H1 (cell line): ENCODE results near the gene SPARCL1. TPM values are rescaled to one million over a fixed set of nuclear protein-coding genes. Genes with fewer than 3 reads are reported as not detected.

Source experiments
- CTCF ChIA-PET: fragments of 300-600 bp; sonication (Branson Sonifier 250); formaldehyde crosslinking; loops from one replicate; lab custom pipeline; 2021; ENCODE audit not compliant: partially characterized antibody; lab: Charles Lee
- POLR2A ChIA-PET: fragments of 300-600 bp; sonication (Branson Sonifier 250); formaldehyde crosslinking; loops from one replicate; lab custom pipeline; 2021; ENCODE audit warnings: inconsistent platforms; ENCODE audit not compliant: partially characterized antibody; lab: Charles Lee
- DNase-seq, 2 experiments: peaks; one replicate each; pipeline versions ENCODE4 v3.0.0 to v3.0.0-alpha.2; 2010 to 2022; ENCODE audit warnings: low spot score in 2 of 2, low read depth in 1 of 2, mixed read lengths in 1 of 2
- FAIRE-seq: peaks from 2 replicates; lab custom pipeline; 2011; peaks lifted over from hg19 to GRCh38; lab: Jason Lieb, UNC
- H2AFZ ChIP-seq: 2 replicates; pipeline ENCODE4 v1.8.1; 2012; ENCODE audit warnings: low read length, inconsistent platforms
- H2AK5ac ChIP-seq: 2 replicates; pipeline ENCODE4 v1.6.1; 2013; ENCODE audit warnings: low read depth, low read length
- H2BK120ac ChIP-seq: replicated peaks from 2 replicates; pipeline ENCODE3; 2013; ENCODE audit warnings: low read depth, low read length, inconsistent platforms
- H2BK12ac ChIP-seq: 2 replicates; pipeline ENCODE4 v1.6.1; 2013; ENCODE audit warnings: low read depth, low read length
- H2BK15ac ChIP-seq: 2 replicates; pipeline ENCODE4 v1.6.1; 2013; ENCODE audit warnings: low read length
- H2BK20ac ChIP-seq: 2 replicates; pipeline ENCODE4 v1.6.1; 2013; ENCODE audit warnings: low read length
- H2BK5ac ChIP-seq: 2 replicates; pipeline ENCODE4 v1.6.1; 2013; ENCODE audit warnings: low read depth, low read length
- H3K14ac ChIP-seq: 2 replicates; pipeline ENCODE4 v1.6.1; 2013; ENCODE audit warnings: inconsistent platforms; ENCODE audit not compliant: insufficient read length
- H3K18ac ChIP-seq: 2 replicates; pipeline ENCODE4 v1.6.1; 2013; ENCODE audit warnings: low read length; ENCODE audit errors: extremely low read depth
- H3K23ac ChIP-seq: 2 replicates; pipeline ENCODE4 v1.6.1; 2013; ENCODE audit warnings: inconsistent platforms; ENCODE audit not compliant: insufficient read length
- H3K23me2 ChIP-seq: 2 replicates; pipeline ENCODE4 v1.6.1; 2013; ENCODE audit warnings: low read depth, low read length
- H3K27ac ChIP-seq: 2 replicates; pipeline ENCODE4 v1.6.1; 2011; ENCODE audit warnings: low read depth, low read length, inconsistent platforms
- H3K27me3 ChIP-seq, 4 experiments: replicated peaks in 1 of 4; 1 replicate in 1 of 4; 2 replicates in 3 of 4; pipeline versions ENCODE4 v1.6.1 to v1.8.1; 2011 to 2013; ENCODE audit warnings: low read length in 3 of 4, mild to moderate bottlenecking in 3 of 4, inconsistent platforms in 2 of 4, mixed read lengths in 2 of 4, moderate library complexity in 1 of 4; ENCODE audit not compliant: control insufficient read depth in 3 of 4, insufficient read depth in 3 of 4; ENCODE audit errors: extremely low read depth in 1 of 4
- H3K36me3 ChIP-seq, 4 experiments: 2 replicates each; pipeline versions ENCODE4 v1.6.1 to v1.8.1; 2011 to 2013; ENCODE audit warnings: mild to moderate bottlenecking in 4 of 4, low read length in 3 of 4, moderate library complexity in 2 of 4, control low read depth in 1 of 4, inconsistent platforms in 1 of 4; ENCODE audit not compliant: insufficient read depth in 4 of 4, control insufficient read depth in 2 of 4
- H3K4ac ChIP-seq: replicated peaks from 2 replicates; pipeline ENCODE3; 2013; ENCODE audit warnings: low read length, low read depth, mixed read lengths, inconsistent platforms; ENCODE audit not compliant: insufficient read length
- H3K4me1 ChIP-seq, 4 experiments: replicated peaks in 1 of 4; 1 replicate in 1 of 4; 2 replicates in 3 of 4; pipeline versions ENCODE4 v1.6.1 to v1.8.1; 2011 to 2013; ENCODE audit warnings: low read length in 3 of 4, inconsistent platforms in 2 of 4, mixed read lengths in 1 of 4; ENCODE audit not compliant: insufficient read depth in 4 of 4, control insufficient read depth in 3 of 4
- H3K4me2 ChIP-seq, 2 experiments: 2 replicates each; pipeline versions ENCODE4 v1.6.1 to v1.8.1; 2011 to 2013; ENCODE audit warnings: low read depth in 2 of 2, low read length in 2 of 2, control low read depth in 1 of 2, inconsistent platforms in 1 of 2, mild to moderate bottlenecking in 1 of 2; ENCODE audit not compliant: insufficient read depth in 1 of 2
- H3K4me3 ChIP-seq, 4 experiments: fragments of 200-600, 300-600 bp in 1 of 4; sonication (generic), shearing (Covaris generic), sonication (Bioruptor Twin) in 1 of 4; 2 replicates each; pipeline versions ENCODE4 v1.5.1 to v1.8.1; 2011 to 2016; ENCODE audit warnings: low read length in 4 of 4, low read depth in 3 of 4, control low read depth in 2 of 4, inconsistent platforms in 2 of 4, mild to moderate bottlenecking in 2 of 4, mixed read lengths in 1 of 4, moderate library complexity in 1 of 4; ENCODE audit not compliant: insufficient read depth in 2 of 4; ENCODE audit errors: extremely low read depth in 1 of 4
- H3K56ac ChIP-seq: replicated peaks from 2 replicates; pipeline ENCODE3; 2013; ENCODE audit warnings: low read depth, mild to moderate bottlenecking, mixed read lengths, low read length, inconsistent platforms; ENCODE audit not compliant: insufficient read length
- H3K79me1 ChIP-seq: 2 replicates; pipeline ENCODE4 v1.6.1; 2013; ENCODE audit warnings: low read depth, low read length, control low read depth
- H3K79me2 ChIP-seq, 2 experiments: 2 replicates each; pipeline versions ENCODE4 v1.6.1 to v1.8.1; 2012 to 2013; ENCODE audit warnings: low read length in 2 of 2, mild to moderate bottlenecking in 2 of 2, inconsistent platforms in 1 of 2; ENCODE audit not compliant: insufficient read depth in 2 of 2, control insufficient read depth in 1 of 2
- H3K9ac ChIP-seq, 4 experiments: replicated peaks in 1 of 4; 1 replicate in 1 of 4; 2 replicates in 3 of 4; pipeline versions ENCODE4 v1.6.1 to v1.8.1; 2011 to 2013; ENCODE audit warnings: low read depth in 3 of 4, low read length in 3 of 4, control low read depth in 2 of 4, mild to moderate bottlenecking in 2 of 4, moderate library complexity in 2 of 4, inconsistent platforms in 1 of 4; ENCODE audit errors: extremely low read depth in 1 of 4
- H3K9me3 ChIP-seq, 2 experiments: 2 replicates each; pipeline versions ENCODE4 v1.6.1 to v1.8.1; 2012 to 2013; ENCODE audit warnings: mild to moderate bottlenecking in 2 of 2, moderate library complexity in 2 of 2, control low read depth in 1 of 2, inconsistent platforms in 1 of 2, low read depth in 1 of 2, low read length in 1 of 2, mixed read lengths in 1 of 2; ENCODE audit not compliant: insufficient read depth in 2 of 2
- H4K20me1 ChIP-seq, 2 experiments: replicated peaks in 1 of 2; 2 replicates each; pipeline versions ENCODE3 to v1.8.1; 2011 to 2013; ENCODE audit warnings: inconsistent platforms in 2 of 2, low read length in 2 of 2, mild to moderate bottlenecking in 1 of 2; ENCODE audit not compliant: insufficient read depth in 2 of 2, control insufficient read depth in 1 of 2
- H4K5ac ChIP-seq: 2 replicates; pipeline ENCODE4 v1.6.1; 2013; ENCODE audit warnings: low read length, low read depth, mixed read lengths, inconsistent platforms; ENCODE audit not compliant: insufficient read length
- H4K8ac ChIP-seq: 2 replicates; pipeline ENCODE4 v1.8.0; 2013; ENCODE audit warnings: mild to moderate bottlenecking, moderate library complexity, low read length, inconsistent platforms; ENCODE audit not compliant: insufficient read depth; ENCODE audit errors: extremely low read depth
- H4K91ac ChIP-seq: replicated peaks from 2 replicates; pipeline ENCODE3; 2013; ENCODE audit warnings: low read length, mixed read lengths, inconsistent platforms; ENCODE audit not compliant: insufficient read length
- CBX8 ChIP-seq: fragments of 300-800, 300-1000 bp; sonication (generic); IDR thresholded peaks from 2 replicates; pipeline ENCODE4 v1.7.1; 2016; ENCODE audit warnings: low read depth, low read length, borderline replicate concordance
- CEBPB ChIP-seq: IDR thresholded peaks from 2 replicates; pipeline ENCODE4 v1.6.1; 2012; ENCODE audit warnings: low read depth, low read length
- EP300 ChIP-seq, 2 experiments: IDR thresholded peaks; 1 replicate in 1 of 2; 2 replicates in 1 of 2; pipeline ENCODE4 v1.6.1; 2011 to 2012; ENCODE audit warnings: low read depth in 2 of 2, low read length in 2 of 2, mild to moderate bottlenecking in 2 of 2, borderline replicate concordance in 1 of 2, inconsistent platforms in 1 of 2, moderate library complexity in 1 of 2
- FOSL1 ChIP-seq: IDR thresholded peaks from 2 replicates; pipeline ENCODE4 v1.6.1; 2011; ENCODE audit warnings: mild to moderate bottlenecking, low read depth, low read length, moderate library complexity; ENCODE audit not compliant: insufficient read depth
- HDAC2 ChIP-seq, 2 experiments: fragments of 300-600 bp in 1 of 2; sonication (generic) in 1 of 2; IDR thresholded peaks; 2 replicates each; pipeline ENCODE4 v1.6.1; 2011 to 2012; ENCODE audit warnings: low read depth in 2 of 2, low read length in 2 of 2, mild to moderate bottlenecking in 2 of 2, moderate library complexity in 2 of 2, borderline replicate concordance in 1 of 2, inconsistent platforms in 1 of 2
- MAFK ChIP-seq: IDR thresholded peaks from 2 replicates; pipeline ENCODE4 v1.6.1; 2012; ENCODE audit warnings: low read depth, mild to moderate bottlenecking, improper control_type of control experiment, low read length
- RAD21 ChIP-seq, 2 experiments: IDR thresholded peaks in 1 of 2; conservative IDR thresholded peaks in 1 of 2; 2 replicates each; pipeline ENCODE4 v1.6.1; 2011; ENCODE audit warnings: low read depth in 2 of 2, low read length in 2 of 2, improper control_type of control experiment in 1 of 2, inconsistent platforms in 1 of 2, mild to moderate bottlenecking in 1 of 2, moderate library complexity in 1 of 2
- RNF2 ChIP-seq: fragments of 200-900, 300-1000 bp; sonication (generic); IDR thresholded peaks from 2 replicates; pipeline ENCODE4 v1.7.1; 2016; ENCODE audit warnings: borderline replicate concordance, low read depth, mild to moderate bottlenecking, antibody characterized with exemption, low read length; ENCODE audit not compliant: poor library complexity, severe bottlenecking; ENCODE audit errors: missing control alignments
- YY1 ChIP-seq: IDR thresholded peaks from 2 replicates; pipeline ENCODE4 v1.6.1; 2011; ENCODE audit warnings: low read depth, mild to moderate bottlenecking, low read length
- WGBS, 2 experiments: shearing (Covaris generic) in 1 of 2; methylation state at CpG; one replicate each; pipeline versions ENCODE4 v1.1.6 to v1.1.7; 2013 to 2015; ENCODE audit warnings: low lambda C conversion rate in 2 of 2, mixed read lengths in 2 of 2, inconsistent platforms in 1 of 2, low coverage in 1 of 2, missing lambda C conversion rate in 1 of 2; ENCODE audit not compliant: insufficient replicate concordance in 2 of 2, insufficient coverage in 1 of 2, insufficient read length in 1 of 2; ENCODE audit errors: extremely low coverage in 1 of 2, missing lambda C conversion rate in 1 of 2; 5-methylcytosine and 5-hydroxymethylcytosine counted together
- polyA plus RNA-seq, 7 experiments: library from polyadenylated mRNA; depleted of rRNA in 3 of 7; stranded (reverse) in 5 of 7; unstranded in 2 of 7; fragments of >200 nt in 5 of 7; fragments of 200-250 nt in 2 of 7; gene quantifications; 1 replicate in 5 of 7; 2 replicates in 1 of 7; 4 replicates in 1 of 7; pipeline versions ENCODE4 v1.2.1 to v1.2.3, GENCODE V29; 2011 to 2013; ENCODE audit warnings: missing spikeins in 2 of 7, mixed read lengths in 2 of 7
- total RNA-seq: library from RNA; stranded (reverse); fragmentation: NEBNext Ultra II Directional; extraction: Animal tissue kit (Norgen Biotek cat#: 25700); gene quantifications from 2 replicates; pipeline ENCODE4 v1.2.1, GENCODE V29; 2021

Gene SPARCL1
- total and polyA plus RNA-seq, 2 of the 8 experiments (the other 6 are each of a cell fraction or from before 2014, with no cell fraction given), result 0.48 to 0.51 TPM

- Histone ChIP-seq H3K4me1 (peaks cover 0 to 3% (median 0%) of the 10 kb centered on the region in 4 experiments; a peak in 1 of 7 replicates), H3K23ac (no peak overlapping the region), H2BK12ac (no peak overlapping the region), H3K23me2 (no peaks in the 10 kb centered on the region), H3K79me2 (no peaks in the 10 kb centered on the region), H2AFZ (0 out of 2 replicates have a peak overlapping the region, but pooled peaks have one; percentile 34), H4K91ac (peak overlapping the region; percentile 34), H4K8ac (no peak overlapping the region), H3K79me1 (no peaks in the 10 kb centered on the region), H3K36me3 (no peaks in the 10 kb centered on the region), H3K4me2 (no peak overlapping the region), H2AK5ac (no peak overlapping the region), H4K5ac (no peak overlapping the region), H3K4me3 (no peak overlapping the region), H2BK120ac (no peak overlapping the region), H3K9me3 (no peaks in the 10 kb centered on the region), H2BK5ac (no peak overlapping the region; the same call in 1 of the 2 replicates), H3K9ac (no peak overlapping the region), H3K27me3 (no peaks in the 10 kb centered on the region), H2BK15ac (no peak overlapping the region), H3K56ac (no peak overlapping the region), H4K20me1 (no peaks in the 10 kb centered on the region), H3K4ac (no peak overlapping the region), H3K27ac (no peak overlapping the region), H2BK20ac (no peak overlapping the region), H3K14ac (no peak overlapping the region), H3K18ac (no peak overlapping the region)
- CTCF ChIA-PET, result interaction anchor here (0.6 to 0.8 kb wide), 2 partner anchors 115 to 133 kb away, joined by 4 read pairs; no protein-coding TSS in a partner anchor
- WGBS, 2 experiments, result 91% methylated on average over 17 of the region's 17 CpGs; no CpG with 5 or more reads in 1 of the 2 experiments
- no peak for FAIRE-seq
- no peak for DNase-seq
- no peak for TF ChIP-seq MAFK
- TF ChIP-seq FOSL1, result no peak
- TF ChIP-seq YY1, result no peak
- no peak for TF ChIP-seq RNF2
- no peak for TF ChIP-seq RAD21 (IDR thresholded peaks at IDR 0.05 in 1 of 2, conservative IDR thresholded peaks at IDR 0.05 in 1 of 2; ENCODE audit: low read depth in 2 of 2, low read length in 2 of 2)
- TF ChIP-seq CBX8, result no peak
- TF ChIP-seq CEBPB, result no peak
- no peak for TF ChIP-seq HDAC2 (IDR thresholded peaks at IDR 0.05; ENCODE audit: borderline replicate concordance in 1 of 2, low read depth in 2 of 2, low read length in 2 of 2)
- no peak for TF ChIP-seq EP300 (IDR thresholded peaks at IDR 0.05; ENCODE audit: borderline replicate concordance in 1 of 2, low read depth in 2 of 2, low read length in 2 of 2)
- POLR2A ChIA-PET, result interaction anchor here (1.4 kb wide), 1 partner anchor 13 kb away, joined by 3 read pairs; no protein-coding TSS in a partner anchor
Measured at GRCh38 chr4:87510747-87511146, 18.4 kb downstream of the SPARCL1 start.
